Suppressor macrophage (primary cell): Measurements from ENCODE around the gene CARD8.
"Not testable (repeated sequence)": the region's sequence is repeated elsewhere in the genome, so short reads cannot be mapped to it uniquely, and the experiment has no call there.

ENCODE experiments used
- DNase-seq, 4 experiments: peaks; one replicate each; pipeline ENCODE4 v3.0.0-alpha.2; 2020 to 2022
- total RNA-seq, 17 experiments: gene quantifications; one replicate each; lab custom pipeline; 2026; ENCODE audit warnings: mixed read lengths in 6 of 17, inconsistent platforms in 3 of 17; lab: John Stamatoyannopoulos, UW

Gene CARD8, protein sequence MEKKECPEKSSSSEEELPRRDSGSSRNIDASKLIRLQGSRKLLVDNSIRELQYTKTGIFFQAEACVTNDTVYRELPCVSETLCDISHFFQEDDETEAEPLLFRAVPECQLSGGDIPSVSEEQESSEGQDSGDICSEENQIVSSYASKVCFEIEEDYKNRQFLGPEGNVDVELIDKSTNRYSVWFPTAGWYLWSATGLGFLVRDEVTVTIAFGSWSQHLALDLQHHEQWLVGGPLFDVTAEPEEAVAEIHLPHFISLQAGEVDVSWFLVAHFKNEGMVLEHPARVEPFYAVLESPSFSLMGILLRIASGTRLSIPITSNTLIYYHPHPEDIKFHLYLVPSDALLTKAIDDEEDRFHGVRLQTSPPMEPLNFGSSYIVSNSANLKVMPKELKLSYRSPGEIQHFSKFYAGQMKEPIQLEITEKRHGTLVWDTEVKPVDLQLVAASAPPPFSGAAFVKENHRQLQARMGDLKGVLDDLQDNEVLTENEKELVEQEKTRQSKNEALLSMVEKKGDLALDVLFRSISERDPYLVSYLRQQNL
- total RNA-seq, result 20.6 to 125 (median 74.6) reads per million in 17 experiments

DNA sequence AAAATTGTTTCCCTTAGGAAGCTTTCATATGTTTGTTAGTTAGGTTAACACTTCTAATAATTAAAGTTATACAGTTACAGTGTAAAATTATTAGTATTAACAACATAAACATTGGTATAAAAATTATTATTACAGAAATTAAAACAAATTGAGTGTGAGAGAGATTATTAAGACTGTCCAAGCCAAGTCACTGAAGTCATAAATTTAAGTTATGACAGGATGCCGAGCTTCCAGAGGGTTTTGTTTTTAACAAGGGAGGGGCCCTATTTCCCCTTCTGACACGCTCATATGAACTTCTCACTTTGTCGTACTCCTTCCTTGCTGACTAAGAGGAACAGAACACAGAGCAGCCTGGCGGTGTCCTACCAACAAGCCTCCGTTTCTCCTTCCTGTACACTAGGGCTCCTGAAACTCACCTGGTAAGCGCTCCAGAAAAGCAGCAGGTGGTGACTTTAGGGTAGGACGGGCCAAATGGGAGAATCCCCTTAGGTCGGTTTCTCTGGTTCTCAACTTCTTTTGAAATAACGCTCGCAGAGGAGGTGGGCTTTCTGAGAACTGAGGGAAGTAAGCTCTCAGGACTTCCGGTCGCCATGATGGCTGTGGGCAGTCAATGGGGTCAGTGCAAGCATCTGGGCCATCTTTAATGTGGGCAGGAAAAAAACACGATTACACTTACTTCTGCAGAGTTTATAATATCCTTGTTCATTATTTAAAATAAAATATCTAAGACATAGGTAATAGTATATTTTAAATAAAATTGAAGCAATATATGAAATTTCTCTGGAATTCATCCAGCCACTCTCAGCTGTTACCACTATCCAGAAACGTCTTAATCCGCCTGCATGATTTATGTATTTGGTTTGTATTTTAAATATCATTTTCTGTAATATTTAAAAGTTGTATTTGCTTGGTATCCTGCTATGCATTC, at the start of gene CARD8:
Gene CARD8, minus strand, starts transcription at position 537 of the 928 bp plus-strand sequence. CDS start 14,892 bp downstream, outside the sequence.
- peak; percentile 87 to 93 (median 91) for DNase-seq

DNA sequence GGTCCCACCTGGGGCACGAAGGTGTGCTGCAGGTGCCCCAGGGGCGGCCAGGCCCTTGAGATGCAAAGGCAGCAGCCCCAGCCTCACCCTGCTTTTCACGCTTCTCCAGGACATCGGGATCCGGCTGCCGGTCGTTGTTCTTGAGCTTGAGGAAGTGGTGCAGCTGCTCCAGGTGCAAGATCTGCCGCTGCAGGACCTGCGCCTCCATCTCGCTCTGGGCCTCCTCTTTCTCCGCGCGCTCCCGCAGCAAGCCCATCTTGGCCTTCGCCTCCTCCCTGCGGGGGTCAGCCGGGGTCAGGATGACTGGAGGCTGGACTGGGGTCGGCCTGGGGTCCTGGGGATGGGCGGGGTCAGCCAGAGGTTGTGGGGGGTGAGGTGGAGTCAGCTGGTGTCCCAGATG, 48.2 kb upstream of the CARD8 start:
- no peak for DNase-seq

DNA sequence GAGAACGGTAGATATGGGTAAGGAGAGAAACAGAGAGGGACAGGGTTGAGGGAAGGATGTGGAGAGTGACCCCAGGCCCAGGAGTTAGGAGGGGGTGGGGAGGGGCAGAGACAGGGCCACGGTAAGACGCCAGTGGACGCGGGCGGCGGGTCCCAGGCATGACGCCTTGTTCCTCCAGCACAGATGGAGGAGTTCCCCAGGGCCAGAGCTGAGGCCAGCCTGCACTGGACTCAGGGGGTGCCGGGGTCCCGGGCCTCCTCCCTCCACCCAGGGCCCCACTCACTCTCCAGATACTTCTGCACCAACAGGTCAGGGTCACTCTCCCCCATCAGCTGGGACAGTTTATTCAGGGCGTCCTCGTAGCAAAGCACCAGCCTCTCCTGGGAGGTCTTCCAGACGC, 47.7 kb upstream of the CARD8 start:
- DNase-seq, result no peak

DNA sequence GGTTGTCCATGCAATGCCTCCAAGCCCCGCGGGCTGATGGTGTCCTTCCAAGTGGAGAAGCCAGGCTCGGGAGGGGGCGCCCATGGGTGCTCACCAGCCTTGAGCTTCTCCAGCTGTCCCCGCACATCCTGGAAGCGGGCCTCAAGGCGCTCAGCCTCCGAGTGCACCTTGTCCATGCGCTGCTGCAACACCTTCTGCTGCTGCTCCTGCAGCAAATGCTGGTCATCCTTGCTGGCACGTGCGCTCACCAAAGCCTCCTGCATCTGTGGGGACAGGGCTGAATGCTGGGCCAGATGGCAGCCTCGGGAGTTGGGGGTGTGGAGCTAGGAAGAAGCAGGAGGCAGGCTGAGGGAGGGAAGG, 46.9 kb upstream of the CARD8 start:
- DNase-seq, result no peak

DNA sequence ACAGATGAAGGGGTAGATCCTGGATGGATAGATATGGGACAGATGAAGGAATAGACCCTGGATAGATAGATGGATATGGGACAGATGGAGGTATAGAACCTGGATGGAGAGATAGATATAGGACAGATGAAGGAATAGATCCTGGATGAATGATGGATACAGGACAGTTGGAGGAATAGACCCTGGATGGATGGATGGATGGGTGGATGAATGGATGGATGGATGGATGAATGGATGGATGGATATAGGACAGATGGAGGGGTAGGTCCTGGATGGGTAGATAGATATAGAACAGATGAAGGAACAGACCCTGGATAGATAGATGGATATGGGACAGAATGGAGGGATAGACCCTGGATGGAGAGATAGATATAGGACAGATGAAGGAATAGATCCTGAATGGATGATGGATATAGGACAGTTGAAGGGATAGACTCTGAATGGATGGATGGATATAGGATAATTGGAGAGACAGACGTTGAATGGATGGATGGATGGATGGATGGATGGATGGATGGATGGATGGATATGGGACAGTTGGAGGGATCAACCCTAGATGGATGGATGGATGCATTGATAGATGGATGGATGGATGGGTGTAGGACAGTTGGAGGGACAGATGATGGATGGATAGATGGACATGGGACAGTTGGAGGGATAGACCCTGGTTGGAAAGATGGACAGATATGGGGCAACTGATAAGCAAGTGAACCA, 46.3 kb upstream of the CARD8 start:
- no peak for DNase-seq

DNA sequence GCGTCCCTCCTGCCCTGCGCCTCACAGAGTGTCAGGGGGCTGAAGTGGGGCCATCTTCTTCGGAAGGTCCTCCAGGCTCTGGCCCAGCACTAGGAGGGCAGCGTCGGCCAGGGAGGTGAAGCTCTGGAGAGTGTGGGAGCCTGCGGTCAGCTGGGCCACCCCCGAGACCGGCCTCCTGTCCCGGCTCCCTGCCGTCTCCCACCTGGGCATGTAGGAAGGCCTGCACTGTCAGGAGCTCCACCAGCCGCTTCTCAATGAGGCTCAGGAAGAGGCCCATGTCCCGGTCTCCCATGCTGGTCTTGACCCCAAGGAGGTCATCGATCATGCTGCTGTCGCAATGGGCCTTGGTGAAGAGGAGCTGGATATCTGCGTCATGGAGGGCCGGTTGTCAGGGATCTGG, 42.3 kb upstream of the CARD8 start:
- DNase-seq, result no peak

DNA sequence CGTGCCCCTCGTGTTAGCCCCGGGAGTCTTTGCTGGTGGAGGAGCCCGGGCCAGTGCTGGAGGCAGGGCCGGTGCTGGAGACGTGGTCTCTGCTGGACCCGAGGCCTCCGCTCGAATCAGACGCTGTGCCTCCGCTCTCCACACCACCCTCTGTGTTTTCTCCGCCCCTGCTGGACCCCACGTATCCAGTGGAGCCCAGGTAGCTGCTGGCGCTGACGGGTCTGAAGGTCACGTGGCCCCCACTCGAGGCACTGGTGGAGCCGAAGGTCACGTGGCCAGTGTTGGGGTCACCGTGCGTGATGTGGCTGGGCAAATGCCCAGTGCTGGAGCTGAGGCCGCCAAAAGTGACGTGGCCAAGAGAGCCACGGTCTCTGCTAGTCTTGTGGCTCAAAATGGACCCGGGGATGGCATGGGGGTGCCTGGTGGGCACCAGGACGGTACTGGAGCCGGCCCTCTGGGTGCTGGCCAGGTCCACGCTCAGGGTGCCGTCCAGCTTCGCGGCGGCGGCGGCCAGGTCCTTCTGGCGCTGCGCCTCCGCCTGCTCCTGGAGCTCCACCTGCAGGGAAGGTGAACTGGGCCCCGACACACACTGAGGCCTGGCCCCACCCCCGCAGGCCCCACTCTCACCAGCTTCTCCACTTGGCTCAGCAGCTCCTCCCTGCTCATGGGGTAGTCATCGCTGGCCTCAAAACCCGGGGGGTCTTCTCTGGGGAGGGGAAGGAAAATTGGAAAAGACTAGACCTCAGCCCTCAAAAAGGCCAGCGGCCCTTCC, 41.4 kb upstream of the CARD8 start:
- DNase-seq, result no peak

DNA sequence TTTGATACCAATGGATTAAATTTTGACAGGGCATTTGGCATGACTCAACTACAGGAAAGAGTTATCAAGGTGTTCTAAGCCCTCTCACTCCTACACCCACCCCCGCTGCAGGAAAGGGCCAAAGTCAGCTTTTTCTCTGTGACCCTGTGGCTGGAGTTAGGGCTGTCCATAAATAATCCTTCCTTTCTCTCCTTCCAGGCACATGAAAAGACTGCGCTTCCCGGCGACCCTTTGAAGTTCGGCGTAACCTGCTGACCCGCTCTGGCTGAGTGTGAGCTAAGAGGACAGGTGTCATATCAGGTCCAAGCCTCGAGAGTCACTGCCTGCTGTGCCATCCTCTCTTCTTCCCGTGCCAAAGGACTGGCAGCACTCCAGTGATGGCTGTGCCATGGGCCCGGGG, 39.7 kb upstream of the CARD8 start:
- DNase-seq, result no peak

DNA sequence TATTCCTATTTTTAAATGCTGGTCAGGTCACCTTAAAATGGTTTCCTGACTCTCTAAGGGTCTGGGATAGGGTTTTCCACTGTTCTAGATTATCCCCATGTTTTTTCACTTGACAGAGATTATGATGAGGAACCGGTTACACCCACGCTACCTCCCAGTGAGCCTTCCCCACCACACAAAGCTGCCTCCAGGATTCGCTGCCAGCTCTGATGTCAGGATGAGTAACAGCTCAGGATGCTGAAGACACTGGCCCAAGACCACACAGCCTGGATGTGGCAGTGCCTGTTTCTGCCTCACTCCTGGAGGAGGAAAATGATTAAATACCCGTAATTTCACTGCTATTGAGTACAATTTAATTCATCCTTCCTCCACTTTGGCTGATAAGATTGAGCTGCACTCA, 37.1 kb upstream of the CARD8 start:
- DNase-seq, result peak; percentile 50 to 65 (median 54)

DNA sequence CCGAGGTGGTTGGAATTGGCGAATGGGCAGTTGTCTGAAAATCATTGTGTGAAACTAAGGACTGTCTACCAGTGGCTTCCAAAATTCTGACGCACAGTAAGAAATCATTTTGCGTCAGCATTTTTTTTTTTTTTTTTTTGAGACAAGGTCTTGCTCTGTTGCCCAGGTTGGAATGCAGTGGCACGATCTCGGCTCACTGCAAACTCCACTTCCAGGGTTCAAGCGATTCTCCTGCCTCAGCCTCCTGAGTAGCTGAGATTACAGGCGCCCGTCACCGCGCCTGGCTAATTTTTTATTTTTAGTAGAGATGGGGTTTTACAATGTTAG, 35.7 kb upstream of the CARD8 start:
- not testable (repeated sequence) for DNase-seq

DNA sequence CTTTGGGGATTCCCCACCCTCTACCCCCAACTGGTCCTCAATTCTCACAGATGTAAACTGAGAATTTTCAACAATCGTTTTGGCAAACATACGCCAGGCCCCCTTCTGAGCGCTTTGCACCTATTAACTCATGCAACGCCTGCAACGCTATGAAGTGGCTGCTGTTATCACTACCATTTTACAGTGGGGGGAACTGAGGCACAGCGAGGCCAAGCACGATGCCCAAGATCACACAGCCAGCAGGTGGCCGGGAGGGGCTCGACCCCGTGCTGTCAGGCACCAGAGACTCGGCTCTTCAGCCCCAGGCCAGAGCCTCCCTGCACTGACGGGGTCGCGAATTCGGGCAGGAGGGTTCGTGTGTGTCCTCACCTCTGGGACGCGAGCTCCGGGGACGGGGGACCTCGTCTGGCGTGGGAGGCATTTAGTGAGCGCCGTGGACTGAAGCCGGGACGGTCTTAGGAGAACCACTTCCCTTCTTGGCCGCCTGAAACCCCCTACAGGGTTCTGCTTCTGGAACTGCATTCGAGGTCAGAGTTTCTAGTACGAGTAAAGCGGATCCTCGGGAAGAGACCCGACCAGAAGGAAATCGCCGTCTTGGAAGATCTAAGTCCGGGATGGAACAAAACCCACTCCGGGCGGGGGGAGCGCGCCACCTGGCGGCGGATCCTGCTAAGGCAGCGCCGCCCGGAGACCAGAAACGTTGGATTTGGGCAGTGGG, 35.2 kb upstream of the CARD8 start:
- peak; percentile 63 to 84 (median 80) for DNase-seq

DNA sequence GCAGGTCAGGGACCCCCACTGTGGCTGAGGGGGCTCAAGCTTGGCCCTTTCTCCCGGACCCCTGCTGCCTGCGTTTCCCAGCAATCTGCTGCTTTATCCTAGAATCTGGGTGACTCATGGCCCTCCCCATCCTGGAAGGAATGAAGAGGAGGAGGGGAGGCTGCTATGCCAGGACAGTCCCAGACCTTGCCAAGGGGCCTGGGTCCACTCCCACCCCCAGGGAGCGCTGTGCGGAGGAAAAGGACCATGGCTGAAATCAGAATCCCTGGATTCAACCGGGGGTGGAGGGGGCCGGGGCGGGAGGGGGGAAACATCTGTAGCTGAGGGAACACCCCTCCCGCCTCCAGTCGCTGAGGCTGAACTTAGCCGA, 34.7 kb upstream of the CARD8 start:
- DNase-seq, result no peak

DNA sequence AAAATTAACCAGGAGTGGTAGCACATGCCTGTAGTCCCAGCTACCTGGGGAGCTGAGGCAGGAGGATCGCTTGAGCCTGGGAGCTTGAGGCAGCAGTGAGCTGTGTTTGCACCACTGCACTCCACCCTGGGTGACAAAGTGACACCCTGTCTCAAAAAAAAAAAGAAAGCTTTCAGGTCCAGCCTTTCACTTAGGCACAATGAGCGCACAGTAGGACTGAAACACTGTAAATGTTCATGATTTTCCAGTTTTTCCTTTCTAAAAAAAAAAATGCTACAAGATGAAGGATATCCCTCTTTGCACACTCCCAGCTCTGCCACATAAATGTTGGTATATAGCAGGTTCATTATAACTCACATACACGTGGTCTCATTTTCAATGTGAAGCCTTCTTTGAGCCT, 32.0 kb upstream of the CARD8 start:
- DNase-seq, result no peak

DNA sequence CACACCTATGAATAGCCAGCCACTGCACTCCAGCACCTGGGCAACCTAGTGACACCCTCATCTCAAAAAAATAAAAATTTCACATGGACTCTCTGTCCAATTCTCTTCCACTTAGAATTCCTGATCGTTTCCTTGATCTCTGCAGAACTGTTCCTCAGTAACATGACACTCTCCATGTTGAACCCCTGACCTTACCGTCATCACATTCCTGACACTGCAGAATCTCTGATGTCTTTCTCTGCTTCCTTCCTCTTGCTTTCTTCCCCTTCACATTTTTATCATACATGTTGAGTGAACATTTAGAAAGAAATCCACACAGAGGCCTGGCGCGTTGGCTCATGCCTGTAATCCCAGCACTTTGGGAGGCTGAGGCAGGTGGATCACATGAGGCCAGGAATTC, 29.2 kb upstream of the CARD8 start:
- DNase-seq, result peak in 1 of 4 experiments; percentile 11

DNA sequence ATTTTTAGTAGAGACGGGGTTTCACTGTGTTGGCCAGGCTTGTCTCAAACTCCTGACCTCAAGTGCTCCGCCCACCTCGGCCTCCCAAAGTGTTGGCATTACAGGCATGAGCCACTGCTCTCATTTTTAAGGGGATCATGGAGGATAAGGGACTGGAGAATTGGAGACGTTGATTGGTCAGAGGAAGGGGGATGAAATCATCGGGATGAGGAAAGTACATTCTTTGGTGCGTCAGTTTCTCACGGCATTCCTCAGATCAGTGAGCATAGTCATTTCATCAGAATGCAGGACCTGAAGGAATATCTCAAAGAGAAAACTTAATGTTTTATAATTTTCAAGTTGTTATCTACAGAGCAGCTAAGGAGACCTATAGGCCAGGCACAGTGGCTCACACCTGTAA, 28.2 kb upstream of the CARD8 start:
- DNase-seq, result no peak

DNA sequence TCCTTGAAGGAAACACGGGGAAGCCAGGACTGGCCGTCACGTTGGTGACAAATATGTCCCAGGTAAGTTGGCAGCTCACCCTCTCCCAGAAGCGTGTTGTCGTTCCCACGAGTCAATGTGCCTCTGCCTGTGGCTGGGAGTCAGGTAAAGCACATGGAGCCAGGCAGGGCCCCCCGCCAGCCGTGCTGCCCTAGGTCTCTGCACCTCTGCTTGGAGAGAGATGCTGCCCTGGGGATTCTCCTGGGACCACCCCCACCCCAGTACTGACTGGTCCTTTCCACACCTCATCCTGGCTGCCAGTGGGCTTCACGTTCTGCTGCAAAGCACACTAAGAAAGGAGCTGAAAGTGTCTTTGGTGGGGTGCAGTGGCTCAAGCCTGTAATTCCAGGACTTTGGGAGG, 24.0 kb upstream of the CARD8 start:
- DNase-seq, result no peak

DNA sequence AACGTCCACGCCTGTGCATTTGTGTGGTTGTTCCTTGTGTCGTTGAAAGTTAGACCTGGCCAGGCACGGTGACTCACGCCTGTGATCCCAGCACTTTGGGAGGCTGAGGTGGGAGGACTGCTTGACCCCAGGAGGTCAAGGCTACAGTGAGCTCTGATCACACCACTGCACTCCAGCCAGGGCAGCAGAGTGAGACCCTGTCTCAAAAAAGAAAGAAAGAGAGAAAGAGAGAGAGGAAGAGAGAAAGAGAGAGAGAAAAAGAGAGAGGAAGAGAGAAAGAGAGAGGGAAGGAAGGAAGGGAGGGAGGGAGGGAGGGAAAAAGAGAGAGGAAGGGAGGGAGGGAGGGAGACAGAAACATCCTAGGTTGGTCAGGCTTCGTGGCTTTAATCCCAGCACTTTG, 19.2 kb upstream of the CARD8 start:
- no peak for DNase-seq

DNA sequence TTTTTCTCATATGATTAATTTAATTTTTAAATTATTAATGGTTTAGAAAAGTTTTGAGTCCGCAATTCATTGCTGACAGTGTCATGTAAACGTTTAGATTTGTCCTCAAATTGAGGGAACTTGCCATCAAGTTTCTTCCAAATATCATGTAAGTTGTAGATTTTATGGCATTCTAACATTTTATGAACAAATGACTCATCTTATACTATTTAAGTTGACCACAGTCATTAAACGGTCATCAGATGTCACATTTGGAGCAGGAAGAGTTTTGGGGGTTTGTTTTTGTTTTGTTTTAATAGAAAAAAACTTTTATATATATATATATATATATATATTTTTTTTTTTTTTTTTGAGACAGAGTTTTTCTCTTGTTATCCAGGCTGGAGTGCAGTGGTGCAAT, 18.5 kb upstream of the CARD8 start:
- DNase-seq, result no peak

DNA sequence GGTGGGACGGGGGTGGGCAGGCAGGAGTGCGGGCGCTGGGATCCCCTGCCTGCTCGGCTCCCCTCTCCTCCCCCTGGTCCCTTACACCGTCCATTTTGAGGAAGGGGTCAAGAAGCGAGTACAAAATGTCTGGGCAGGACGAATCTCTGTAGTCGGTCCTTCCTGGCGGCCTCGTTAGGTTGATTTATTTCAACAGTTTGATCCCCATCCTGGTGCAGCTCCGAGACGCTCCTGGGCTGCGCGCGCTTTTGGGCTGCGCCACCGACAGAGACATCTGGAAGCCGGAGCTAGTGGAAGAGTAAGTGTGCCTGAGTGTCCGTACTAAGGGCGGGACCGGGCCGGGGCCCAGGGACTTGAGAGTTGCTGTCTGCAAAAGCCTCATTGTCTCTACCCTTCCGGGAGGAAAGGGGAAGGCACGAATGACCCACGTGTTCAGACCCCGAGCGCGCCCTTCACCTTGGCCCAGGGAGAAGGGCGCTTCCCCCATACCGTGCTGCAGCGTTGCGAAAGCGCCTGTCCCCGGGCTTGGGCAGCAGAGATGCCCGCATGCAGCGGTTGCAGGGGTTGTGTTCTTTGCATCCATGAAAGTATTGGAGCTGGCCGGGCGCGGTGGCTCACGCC, 15.9 kb upstream of the CARD8 start:
- peak; percentile 39 to 63 (median 54) for DNase-seq

DNA sequence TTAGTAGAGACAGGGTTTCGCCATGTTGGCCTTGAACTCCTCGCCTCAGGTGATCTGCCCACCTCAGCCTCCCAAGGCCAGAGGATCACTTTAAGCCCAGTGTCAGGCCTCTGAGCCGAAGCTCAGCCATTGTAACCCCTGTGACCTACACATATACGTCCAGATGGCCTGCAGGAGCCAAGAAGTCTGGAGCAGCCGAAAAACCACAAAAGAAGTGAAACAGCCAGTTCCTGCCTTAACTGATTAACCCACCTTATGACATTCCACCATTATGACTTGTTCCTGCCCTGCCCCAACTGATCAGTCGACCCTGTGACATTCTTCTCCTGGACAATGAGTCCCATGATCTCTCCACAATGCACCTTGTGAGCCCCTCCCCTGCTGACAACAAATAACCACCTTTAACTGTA, 13.9 kb upstream of the CARD8 start:
- not testable (repeated sequence) for DNase-seq

DNA sequence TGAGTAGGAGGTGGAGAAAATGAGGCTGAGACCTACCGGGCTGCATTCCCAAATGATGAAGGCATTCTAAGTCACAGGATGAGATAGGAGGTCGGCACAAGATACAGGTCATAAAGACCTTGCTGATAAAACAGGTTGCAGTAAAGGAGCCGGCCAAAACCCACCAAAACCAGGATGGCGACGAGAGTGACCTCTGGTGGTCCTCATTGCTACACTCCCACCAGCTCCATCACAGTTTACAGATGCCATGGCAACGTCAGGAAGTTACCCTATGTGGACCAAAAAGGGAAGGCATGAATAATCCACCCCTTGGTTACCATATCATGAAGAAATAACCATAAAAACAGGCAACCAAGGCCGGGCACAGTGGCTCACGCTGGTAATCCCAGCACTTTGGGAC, 9.6 kb upstream of the CARD8 start:
- not testable (repeated sequence) for DNase-seq
